CD4-positive, alpha-beta T cell treated with Interleukin-15 for 4 hours (primary cell): ENCODE data around the gene FHDC1.

Source experiments
- DNase-seq: peaks from one replicate; pipeline ENCODE4 v3.0.0-alpha.2; 2020; ENCODE audit warnings: low spot score

Gene FHDC1

DNA sequence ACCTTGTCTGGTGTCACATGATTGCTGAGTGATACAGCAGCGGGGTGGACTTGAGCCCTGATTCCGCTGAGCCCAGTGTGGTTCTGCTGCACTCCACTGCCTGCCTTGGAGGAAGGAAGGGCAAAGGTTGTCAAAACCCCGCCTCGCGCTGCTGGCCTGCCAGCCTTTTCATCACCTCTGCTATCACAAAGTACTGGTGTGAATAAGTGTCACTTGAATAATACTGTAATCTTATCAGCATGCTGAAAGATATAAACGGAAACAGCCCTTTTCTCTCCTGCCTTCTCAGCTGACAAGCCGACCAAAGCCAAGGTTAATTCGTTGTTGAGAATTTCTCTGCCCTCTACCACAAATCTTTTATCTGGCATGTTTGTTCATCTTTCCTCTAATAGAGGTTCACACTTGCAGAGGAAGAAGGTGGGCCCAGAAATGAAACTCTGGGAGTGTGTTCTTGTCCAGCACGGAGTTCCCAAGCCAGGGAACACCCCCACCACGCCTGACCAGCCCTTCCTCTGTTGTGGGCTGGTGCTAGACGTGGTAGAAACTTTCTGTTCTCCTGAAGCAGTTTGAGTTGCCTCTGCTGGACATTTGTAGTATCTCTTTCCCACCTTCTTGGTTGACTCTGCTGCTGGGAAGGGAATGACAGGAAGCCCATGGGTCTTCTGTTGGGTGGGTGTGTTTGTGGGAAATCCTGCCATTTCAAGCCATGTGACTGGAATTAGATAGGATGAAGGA, 21.5 kb downstream of the FHDC1 start:
- no peak for DNase-seq

DNA sequence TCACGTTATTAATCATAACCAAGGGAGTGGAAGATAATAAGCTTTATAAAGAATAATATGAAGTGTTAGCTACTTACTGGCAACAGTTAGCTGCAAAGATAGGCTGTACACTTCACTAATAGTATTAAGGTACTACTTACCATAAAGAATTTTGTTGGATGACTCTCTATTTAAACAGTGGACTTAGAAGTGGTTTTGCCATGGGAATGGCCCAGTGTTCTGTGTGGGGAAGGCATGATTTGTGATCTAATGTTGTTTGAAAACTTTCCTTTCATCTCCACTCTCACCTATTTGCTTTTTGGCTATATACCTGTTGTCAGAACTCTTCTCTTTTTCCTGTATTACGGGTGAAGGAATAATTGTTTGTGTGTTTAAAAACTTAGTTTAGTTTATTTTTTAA, 23.0 kb downstream of the FHDC1 start:
- DNase-seq = no peak

DNA sequence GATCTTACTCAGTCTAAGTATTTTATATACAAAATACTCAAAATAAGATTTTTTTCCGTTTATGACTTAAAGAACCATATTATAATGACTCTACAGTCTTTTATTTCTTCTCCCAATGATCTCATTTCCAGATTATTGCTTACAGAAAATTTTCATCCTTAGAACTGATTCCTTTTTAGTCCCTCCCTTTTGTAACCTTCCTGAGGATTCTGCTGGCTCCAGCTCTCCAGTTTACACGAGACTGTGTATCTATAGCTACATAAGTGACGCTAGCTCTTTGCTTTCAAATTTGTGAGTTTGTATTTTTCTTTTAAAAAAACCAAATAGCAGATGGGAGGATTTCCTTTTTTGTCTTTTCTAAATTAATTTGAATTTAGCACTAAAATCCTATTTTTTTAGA, 24.0 kb downstream of the FHDC1 start:
- no peak for DNase-seq

GRCh38 chr4:152961014-152961772, 25.1 kb downstream of the FHDC1 start:
- no peak for DNase-seq

GRCh38 chr4:152961773-152962115, 25.6 kb downstream of the FHDC1 start:
- no peak for DNase-seq

- no peak for DNase-seq
Measured at GRCh38 chr4:152962150-152962549, 26.0 kb downstream of the FHDC1 start.

GRCh38 chr4:152964335-152964734, 28.2 kb downstream of the FHDC1 start:
- DNase-seq = no peak

DNA sequence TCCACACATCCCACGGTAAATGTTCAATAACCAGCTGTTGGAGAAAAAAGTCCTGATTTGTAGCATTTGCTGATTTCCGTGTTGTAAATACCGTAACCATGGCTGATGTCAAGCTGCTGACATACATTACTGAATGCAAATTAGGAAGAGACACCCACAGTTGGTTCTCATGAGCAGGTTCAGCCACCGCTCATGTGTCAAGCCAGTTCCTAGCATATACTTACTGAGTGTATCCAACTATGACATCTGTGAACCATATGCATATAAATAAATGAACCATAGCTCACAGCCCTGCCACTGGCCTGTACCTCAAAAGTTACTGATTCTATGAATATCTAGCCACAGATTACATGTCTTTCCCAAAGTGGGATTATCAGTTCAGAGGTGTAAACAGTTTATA, 29.5 kb downstream of the FHDC1 start:
- no peak for DNase-seq

DNA sequence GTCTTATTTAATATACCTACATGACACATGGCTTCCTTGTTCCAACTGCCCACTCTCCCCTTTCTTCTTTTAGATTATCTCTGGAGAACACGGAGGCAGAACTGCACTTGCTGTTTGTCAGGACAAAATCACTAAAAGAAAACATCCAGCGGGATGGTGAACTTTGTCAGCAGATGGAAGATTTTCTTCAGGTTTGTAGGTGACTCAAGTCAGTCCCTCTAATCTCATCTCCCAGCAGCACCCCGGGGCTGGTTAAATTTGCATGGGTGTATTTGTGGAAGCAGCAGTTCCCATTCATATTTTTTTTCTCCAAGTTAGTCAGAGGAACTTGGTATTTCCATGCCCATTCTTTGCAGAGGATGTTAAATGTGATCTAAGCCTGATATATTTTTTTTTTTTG, 31.8 kb downstream of the FHDC1 start:
- no peak for DNase-seq

GRCh38 chr4:152968806-152969394, 32.8 kb downstream of the FHDC1 start:
- no peak for DNase-seq

DNA sequence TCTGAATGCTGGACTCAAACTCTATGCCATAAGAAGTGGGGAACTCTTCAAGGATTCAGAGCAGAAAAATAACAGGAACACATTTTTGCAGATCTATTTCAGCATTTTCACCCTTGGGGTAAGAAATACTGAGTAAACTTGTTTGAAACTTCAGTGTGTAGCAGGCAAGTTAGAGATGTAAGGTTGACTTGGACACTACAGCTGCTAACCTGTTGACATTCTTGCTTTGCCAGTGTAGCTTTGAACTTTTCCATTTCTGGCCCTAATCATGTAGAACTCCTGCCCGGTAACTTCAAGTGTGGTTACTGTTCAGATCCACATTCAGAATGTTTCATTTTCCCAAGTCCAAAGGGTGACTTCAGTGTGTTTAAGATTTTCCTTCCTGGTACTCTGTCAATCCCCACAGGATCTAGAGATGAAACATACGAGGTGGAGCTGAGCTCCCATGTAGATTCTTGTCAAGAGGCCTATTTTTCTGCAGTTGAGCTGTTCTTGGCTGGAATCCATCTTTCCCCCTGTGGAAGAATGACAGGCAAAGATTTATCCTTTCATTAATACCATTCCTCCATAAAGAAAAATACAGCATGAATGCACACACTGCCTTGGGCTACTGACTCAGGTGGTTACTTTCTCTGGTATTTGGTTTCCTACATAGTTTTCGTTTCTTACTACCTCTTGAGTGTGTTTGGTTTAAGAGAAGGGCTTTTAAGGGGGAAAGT, 34.1 kb downstream of the FHDC1 start:
- DNase-seq = no peak

GRCh38 chr4:152971053-152971452, 34.9 kb downstream of the FHDC1 start:
- no peak for DNase-seq

DNA sequence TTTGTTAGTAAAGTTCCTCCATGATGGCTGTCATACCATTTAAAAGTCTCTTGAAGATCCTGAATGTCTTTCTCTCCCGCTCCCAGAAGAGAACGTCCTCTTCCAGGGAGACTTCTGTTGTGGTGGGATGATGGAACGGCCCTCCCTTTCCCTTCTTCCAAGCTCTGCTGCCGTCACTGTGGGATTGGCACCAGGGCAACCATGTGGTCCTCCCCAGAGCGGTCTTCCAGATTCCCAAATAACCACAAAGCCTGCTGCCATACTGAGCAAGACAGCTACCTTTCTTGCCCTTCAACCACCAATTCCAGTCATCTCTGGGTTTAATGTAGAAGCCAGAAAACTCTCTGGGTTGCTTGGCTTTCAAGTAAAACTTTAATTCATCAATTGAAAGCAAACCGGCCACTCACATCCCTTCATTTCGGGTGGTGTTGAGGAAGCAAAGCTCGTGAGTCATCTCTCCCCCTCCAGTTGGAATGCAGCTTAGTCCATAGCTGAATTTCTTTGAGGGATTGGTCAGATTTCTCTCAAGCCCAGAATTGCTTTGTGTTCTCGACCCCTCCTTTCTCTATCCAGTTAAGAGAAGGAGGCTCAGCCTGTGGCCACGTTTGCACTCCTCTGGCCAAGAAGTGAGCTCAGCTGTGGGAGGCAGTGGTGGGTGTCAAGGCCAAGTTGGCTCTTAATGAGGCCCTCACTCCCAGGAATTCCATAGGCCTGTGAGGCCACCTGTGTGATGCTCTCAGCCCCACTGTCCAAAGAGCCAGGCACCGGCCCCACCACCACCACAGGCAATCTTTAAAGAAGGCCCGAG, 36.9 kb downstream of the FHDC1 start:
- no peak for DNase-seq

DNA sequence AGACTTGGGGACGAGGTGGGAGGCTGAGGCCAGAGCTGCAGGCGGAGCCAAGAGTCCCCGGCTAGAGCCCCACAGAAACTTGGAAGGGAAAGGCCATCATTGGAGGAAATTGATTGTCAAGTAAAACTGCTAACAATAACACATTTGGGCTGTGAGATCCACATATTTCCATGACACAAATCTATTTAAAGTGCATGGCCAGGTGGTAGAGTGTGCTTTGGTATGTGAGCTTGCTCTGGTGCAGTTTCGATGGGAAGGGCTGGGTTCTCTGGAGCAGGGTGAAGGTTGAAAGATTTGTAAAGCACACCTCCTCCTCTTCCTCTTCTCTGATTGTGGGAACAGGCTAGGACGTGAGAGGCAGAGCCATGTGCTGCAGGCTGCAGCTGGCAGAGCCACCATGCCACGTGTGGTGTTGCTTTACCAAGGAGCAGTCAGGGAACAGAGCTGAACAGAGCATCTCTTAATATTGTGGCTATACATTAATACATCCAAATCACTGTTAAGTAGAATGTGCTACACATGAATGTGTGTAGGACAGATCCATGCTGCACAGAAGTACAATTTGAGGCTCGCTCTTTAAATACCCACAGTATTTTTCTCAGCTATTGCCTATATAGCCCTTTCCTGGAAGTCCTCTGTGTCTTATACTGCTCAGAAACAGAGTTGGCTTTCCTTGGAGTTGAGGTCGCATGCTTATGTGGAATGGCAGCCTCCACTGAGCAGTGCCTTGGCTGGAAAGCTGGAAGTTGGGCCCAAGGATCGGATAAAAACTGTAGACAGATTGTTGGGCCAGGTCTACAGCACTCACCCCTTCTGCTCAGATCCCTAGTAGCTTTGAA, 37.7 kb downstream of the FHDC1 start:
- no peak for DNase-seq

GRCh38 chr4:152974468-152975379, 38.6 kb downstream of the FHDC1 start:
- DNase-seq = no peak

- DNase-seq = no peak
Measured at GRCh38 chr4:152975380-152976211, 39.5 kb downstream of the FHDC1 start.

GRCh38 chr4:152976212-152976761, 40.2 kb downstream of the FHDC1 start:
- DNase-seq = no peak

DNA sequence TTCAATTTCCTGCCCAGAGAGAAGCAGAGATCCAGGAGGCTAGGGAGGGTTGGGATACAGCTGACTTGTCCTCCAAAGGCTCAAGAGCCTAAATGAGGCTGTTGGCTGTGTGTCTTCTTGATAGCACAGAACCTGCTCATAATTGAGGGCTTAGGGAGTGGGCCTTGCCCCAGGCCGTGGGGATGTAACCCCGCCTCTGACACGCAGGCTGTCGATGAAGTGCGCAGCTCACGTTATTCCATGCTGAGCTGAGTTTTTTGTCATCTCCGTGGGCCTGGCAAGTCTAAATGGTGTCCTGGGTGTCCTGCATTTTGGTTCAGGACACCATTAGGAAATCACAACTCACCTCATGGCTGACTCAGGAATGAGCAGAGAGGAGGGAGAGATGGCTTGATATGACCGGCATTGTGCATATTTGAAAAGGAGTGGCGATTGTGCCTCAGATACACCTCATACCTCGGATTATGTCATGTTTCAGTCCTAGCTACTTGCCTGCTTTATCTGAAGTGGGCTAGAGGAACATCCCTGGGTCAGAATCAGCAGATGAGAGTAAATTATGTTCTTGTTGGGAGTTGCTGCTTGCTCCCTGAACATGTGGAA, 43.7 kb downstream of the FHDC1 start:
- no peak for DNase-seq
